IMR-90 (cell line): Measurements from ENCODE around the gene LRRC58. TPM values are rescaled to one million over a fixed set of nuclear protein-coding genes. Genes with fewer than 3 reads are reported as not detected.

Experiments
- ATAC-seq: fragments of 200-7000 bp; cut with Tn5 transposase; 2 replicates; pipeline ENCODE4 v1.9.1; 2020; ENCODE audit warnings: low read depth, mild to moderate bottlenecking, moderate library complexity
- BruUV-seq: library from RNA; stranded (reverse); fragments of 400-500 nt; replicated peaks from 2 replicates; lab custom pipeline; 2021; lab: Mats Ljungman, UMichigan
- CTCF ChIA-PET: fragments of 300-600 bp; formaldehyde crosslinking; extraction: SDS; loops from one replicate; lab custom pipeline; 2021; ENCODE audit warnings: antibody characterized with exemption; lab: Yijun Ruan, JAX
- POLR2A ChIA-PET: fragments of 300-600 bp; sonication (Branson Sonifier 250); formaldehyde crosslinking; loops from one replicate; lab custom pipeline; 2022; ENCODE audit warnings: antibody characterized with exemption; ENCODE audit not compliant: unreplicated experiment; lab: Charles Lee
- DNase-seq: peaks from one replicate; pipeline ENCODE4 v3.0.0; 2013
- H2AFZ ChIP-seq: replicated peaks from 2 replicates; pipeline ENCODE3; 2013; ENCODE audit warnings: low read length, mild to moderate bottlenecking; ENCODE audit not compliant: poor library complexity
- H2AK5ac ChIP-seq: 2 replicates; pipeline ENCODE4 v1.6.1; 2013; ENCODE audit warnings: low read depth, low read length, inconsistent platforms
- H2AK9ac ChIP-seq: replicated peaks from 2 replicates; pipeline ENCODE3; 2013; ENCODE audit warnings: mild to moderate bottlenecking, low read depth, low read length, moderate library complexity; ENCODE audit not compliant: poor library complexity
- H2BK120ac ChIP-seq: 2 replicates; pipeline ENCODE4 v1.6.1; 2013; ENCODE audit warnings: low read depth, low read length, inconsistent platforms
- H2BK15ac ChIP-seq: 3 replicates; pipeline ENCODE4 v1.6.1; 2013; ENCODE audit warnings: low read depth, low read length, inconsistent platforms
- H2BK20ac ChIP-seq: 2 replicates; pipeline ENCODE4 v1.6.1; 2013; ENCODE audit warnings: low read depth, mild to moderate bottlenecking, inconsistent platforms, low read length, moderate library complexity
- H2BK5ac ChIP-seq: 2 replicates; pipeline ENCODE4 v1.6.1; 2013; ENCODE audit warnings: mild to moderate bottlenecking, low read depth, low read length, inconsistent platforms; ENCODE audit not compliant: poor library complexity, severe bottlenecking
- H3K14ac ChIP-seq: replicated peaks from 2 replicates; pipeline ENCODE4 v1.6.1; 2013; ENCODE audit warnings: low read depth, low read length, inconsistent platforms
- H3K18ac ChIP-seq: 2 replicates; pipeline ENCODE4 v1.6.1; 2013; ENCODE audit warnings: low read depth, low read length, control low read depth
- H3K23ac ChIP-seq: 2 replicates; pipeline ENCODE4 v1.6.1; 2013; ENCODE audit warnings: low read depth, low read length, inconsistent platforms
- H3K27ac ChIP-seq: 2 replicates; pipeline ENCODE4 v1.5.1; 2013; ENCODE audit warnings: mild to moderate bottlenecking, control low read depth, low read length; ENCODE audit not compliant: insufficient read depth
- H3K27me3 ChIP-seq: 2 replicates; pipeline ENCODE4 v1.6.1; 2013; ENCODE audit warnings: low read length; ENCODE audit not compliant: control insufficient read depth, insufficient read depth
- H3K36me3 ChIP-seq: 2 replicates; pipeline ENCODE4 v1.6.1; 2013; ENCODE audit warnings: low read length, mixed read lengths; ENCODE audit not compliant: control insufficient read depth, insufficient read depth
- H3K4ac ChIP-seq: 2 replicates; pipeline ENCODE4 v1.6.1; 2013; ENCODE audit warnings: low read depth, low read length, inconsistent platforms
- H3K4me1 ChIP-seq: 2 replicates; pipeline ENCODE4 v1.6.1; 2013; ENCODE audit warnings: low read length, mixed read lengths; ENCODE audit not compliant: control insufficient read depth, insufficient read depth
- H3K4me2 ChIP-seq: 2 replicates; pipeline ENCODE4 v1.6.1; 2013; ENCODE audit warnings: low read depth, mild to moderate bottlenecking, control low read depth, low read length, moderate library complexity
- H3K4me3 ChIP-seq: 2 replicates; pipeline ENCODE4 v1.5.1; 2013; ENCODE audit warnings: low read depth, mild to moderate bottlenecking, control low read depth, low read length, moderate library complexity; ENCODE audit not compliant: insufficient read depth
- H3K56ac ChIP-seq: 2 replicates; pipeline ENCODE4 v1.6.1; 2013; ENCODE audit warnings: low read length, inconsistent platforms; ENCODE audit not compliant: insufficient read depth; ENCODE audit errors: extremely low read depth
- H3K79me1 ChIP-seq, 2 experiments: 2 replicates each; pipeline ENCODE4 v1.6.1; 2013; ENCODE audit warnings: low read length in 2 of 2, inconsistent platforms in 1 of 2, low read depth in 1 of 2
- H3K9ac ChIP-seq: 2 replicates; pipeline ENCODE4 v1.6.1; 2013; ENCODE audit warnings: low read depth, low read length, control low read depth
- H3K9me1 ChIP-seq: 2 replicates; pipeline ENCODE4 v1.6.1; 2013; ENCODE audit warnings: low read length, inconsistent platforms; ENCODE audit not compliant: insufficient read depth
- H3K9me3 ChIP-seq: 2 replicates; pipeline ENCODE4 v1.6.1; 2013; ENCODE audit warnings: low read length; ENCODE audit not compliant: control insufficient read depth, insufficient read depth
- H4K20me1 ChIP-seq: 2 replicates; pipeline ENCODE4 v1.6.1; 2013; ENCODE audit warnings: low read length, inconsistent platforms; ENCODE audit not compliant: insufficient read depth
- H4K5ac ChIP-seq: 2 replicates; pipeline ENCODE4 v1.6.1; 2013; ENCODE audit warnings: mild to moderate bottlenecking, low read depth, low read length, control low read depth
- H4K8ac ChIP-seq, 2 experiments: 2 replicates each; pipeline ENCODE4 v1.6.1; 2013; ENCODE audit warnings: low read depth in 2 of 2, low read length in 2 of 2, control low read depth in 1 of 2, inconsistent platforms in 1 of 2
- H4K91ac ChIP-seq: 2 replicates; pipeline ENCODE4 v1.6.1; 2013; ENCODE audit warnings: low read depth, low read length, inconsistent platforms; ENCODE audit not compliant: insufficient read depth
- BHLHE40 ChIP-seq: fragments of 150-350 bp; IDR thresholded peaks from 2 replicates; pipeline ENCODE4 v1.6.1; 2016; ENCODE audit warnings: mild to moderate bottlenecking, low read depth, low read length
- CEBPB ChIP-seq: IDR thresholded peaks from 2 replicates; pipeline ENCODE4 v1.6.1; 2012; ENCODE audit warnings: low read depth, low read length, improper control_type of control experiment
- CHD1 ChIP-seq: IDR thresholded peaks from 2 replicates; pipeline ENCODE4 v1.6.1; 2012; ENCODE audit warnings: low read depth, low read length, improper control_type of control experiment
- CTCF ChIP-seq: conservative IDR thresholded peaks from 2 replicates; pipeline ENCODE4 v1.5.1; 2012; ENCODE audit warnings: mild to moderate bottlenecking, low read depth, low read length, improper control_type of control experiment
- ELK1 ChIP-seq: fragments of 150-350 bp; IDR thresholded peaks from 2 replicates; pipeline ENCODE4 v1.6.1; 2016; ENCODE audit warnings: low read depth, mild to moderate bottlenecking, low read length, moderate library complexity, borderline replicate concordance
- FOS ChIP-seq: fragments of 150-350 bp; IDR thresholded peaks from 2 replicates; pipeline ENCODE4 v1.6.1; 2016; ENCODE audit warnings: low read depth, low read length
- MAFK ChIP-seq: IDR thresholded peaks from 2 replicates; pipeline ENCODE4 v1.6.1; 2012; ENCODE audit warnings: low read depth, low read length, improper control_type of control experiment
- MAZ ChIP-seq: IDR thresholded peaks from 2 replicates; pipeline ENCODE4 v1.6.1; 2012; ENCODE audit warnings: low read depth, mild to moderate bottlenecking, low read length, improper control_type of control experiment, moderate library complexity, borderline replicate concordance
- NFE2L2 ChIP-seq: fragments of 150-350 bp; IDR thresholded peaks from 2 replicates; pipeline ENCODE4 v1.6.1; 2016; ENCODE audit warnings: low read depth, mild to moderate bottlenecking, low read length
- POLR2A ChIP-seq: IDR thresholded peaks from 2 replicates; pipeline ENCODE4 v1.6.1; 2012; ENCODE audit warnings: mild to moderate bottlenecking, low read depth, low read length
- RAD21 ChIP-seq: IDR thresholded peaks from 2 replicates; pipeline ENCODE4 v1.6.1; 2012; ENCODE audit warnings: low read length, improper control_type of control experiment
- RCOR1 ChIP-seq: IDR thresholded peaks from 2 replicates; pipeline ENCODE4 v1.6.1; 2012; ENCODE audit warnings: mild to moderate bottlenecking, low read length, improper control_type of control experiment; ENCODE audit not compliant: insufficient replicate concordance
- RFX5 ChIP-seq: IDR thresholded peaks from 2 replicates; pipeline ENCODE4 v1.8.0; 2012; ENCODE audit warnings: low read depth, mild to moderate bottlenecking, low read length, moderate library complexity
- SMC3 ChIP-seq: fragments of 150-350 bp; IDR thresholded peaks from 2 replicates; pipeline ENCODE4 v1.6.1; 2016; ENCODE audit warnings: low read depth, mild to moderate bottlenecking, antibody characterized with exemption, low read length, moderate library complexity
- USF2 ChIP-seq: fragments of 150-350 bp; IDR thresholded peaks from 2 replicates; pipeline ENCODE4 v1.6.1; 2017; ENCODE audit warnings: mild to moderate bottlenecking, antibody characterized with exemption, low read length, low read depth
- WGBS, 2 experiments: methylation state at CpG; one replicate each; pipeline versions ENCODE4 v1.1.5 to v1.1.7; 2013; ENCODE audit warnings: missing lambda C conversion rate in 2 of 2; ENCODE audit not compliant: insufficient read length in 1 of 2; ENCODE audit errors: extremely low coverage in 2 of 2; 5-methylcytosine and 5-hydroxymethylcytosine counted together
- dilution Hi-C: fragments of 300-500 bp; cut with HindIII; formaldehyde crosslinking; loops from one replicate; pipeline ENCODE4 v1.14.3; 2018; ENCODE audit warnings: low sequenced_read_pairs; ENCODE audit not compliant: unreplicated experiment
- in situ Hi-C: fragments of 300-500 bp; cut with MboI; formaldehyde crosslinking; loops from 3 replicates; pipeline ENCODE4 v1.14.3; 2019; ENCODE audit warnings: low sequenced_read_pairs, inconsistent platforms, mixed read lengths
- intact Hi-C: fragments of 100-400 bp; cut with micrococcal nuclease; formaldehyde crosslinking; loops from 2 replicates; pipeline ENCODE4 v1.10.0; 2022
- polyA plus RNA-seq, 3 experiments: library from polyadenylated mRNA; depleted of rRNA; stranded (reverse); fragments of >200 nt; gene quantifications; 2 replicates each; pipeline ENCODE4 v1.2.3, GENCODE V29; 2012; ENCODE audit warnings: low replicate concordance in 1 of 3
- total RNA-seq: library from RNA; depleted of rRNA; stranded (reverse); fragments of >200 nt; gene quantifications from 2 replicates; pipeline ENCODE4 v1.2.3, GENCODE V29; 2012

The LRRC58 gene
- total and polyA plus RNA-seq, 2 of the 4 experiments (the other 2 are of a cell fraction): 5.0 to 13.4 TPM

- no peak overlapping the region for H3K4ac ChIP-seq
Measured at GRCh38 chr3:120396469-120396868, 47.3 kb upstream of the LRRC58 start.

More at GRCh38 chr3:120396469-120396868, 47.3 kb upstream of the LRRC58 start:
- 94% methylated on average over 7 of the region's 8 CpGs; no CpG with 5 or more reads in 1 of the 2 experiments for WGBS, 2 experiments
- H2BK20ac ChIP-seq: no peak overlapping the region
- no peaks in the 10 kb centered on the region for H3K4me1 ChIP-seq
- H2AK9ac ChIP-seq: no peak overlapping the region
- H2BK5ac ChIP-seq: no peak overlapping the region
- no peak overlapping the region for H4K91ac ChIP-seq
- peaks cover 9 to 23% of the 10 kb centered on the region in 2 experiments; a peak in 3 of 4 replicates for H3K79me1 ChIP-seq
- in situ Hi-C loops: no loop called here
- no peak overlapping the region for H3K23ac ChIP-seq
- no peak overlapping the region for H2BK15ac ChIP-seq
- intact Hi-C loops: loop anchor here (10.0 kb wide), 1 partner anchor 302 kb away; the partner anchor contains the start of gene GSK3B
- no peak overlapping the region for H4K8ac ChIP-seq
- peaks cover 65% of the 10 kb centered on the region for H3K36me3 ChIP-seq
- no peak overlapping the region for H4K5ac ChIP-seq
- H3K27ac ChIP-seq: no peak overlapping the region
- H4K20me1 ChIP-seq: peaks cover 11% of the 10 kb centered on the region
- H3K56ac ChIP-seq: no peak overlapping the region
- no peak overlapping the region for H3K9ac ChIP-seq
- H3K18ac ChIP-seq: no peak overlapping the region
- no peak overlapping the region for H3K4me3 ChIP-seq
- CTCF ChIA-PET: interaction anchor here (1.5 kb wide), 1 partner anchor 162 kb away, joined by 4 read pairs; no protein-coding TSS in a partner anchor
- no peaks in the 10 kb centered on the region for H3K9me3 ChIP-seq
- no peak for TF ChIP-seq RFX5
- no peak for TF ChIP-seq CHD1
- no peak for TF ChIP-seq ELK1
- TF ChIP-seq POLR2A: no peak
- TF ChIP-seq BHLHE40: no peak
- TF ChIP-seq FOS: no peak
- TF ChIP-seq SMC3: no peak
- no peak for TF ChIP-seq RCOR1
- TF ChIP-seq USF2: no peak
- TF ChIP-seq MAFK: no peak
- no peak for TF ChIP-seq RAD21
- TF ChIP-seq CEBPB: no peak
- TF ChIP-seq NFE2L2: no peak
- no peak for TF ChIP-seq MAZ
- no peak for TF ChIP-seq CTCF
- no peak overlapping the region for H2BK120ac ChIP-seq
- no peak overlapping the region for H2AK5ac ChIP-seq
- BruUV-seq: no TSS peak
- dilution Hi-C loops: no loop called here
- ATAC-seq (no peak), DNase-seq (no peak)
- H3K9me1 ChIP-seq: peaks cover 4% of the 10 kb centered on the region; the same call in 1 of the 2 replicates
- no peak overlapping the region for H3K4me2 ChIP-seq
- H3K27me3 ChIP-seq: no peaks in the 10 kb centered on the region
- POLR2A ChIA-PET: no interaction called here
- H3K14ac ChIP-seq: no peak overlapping the region
- H2AFZ ChIP-seq: no peak overlapping the region
